ENCODE measurements around the gene RFLNA. TPM values are rescaled to one million over a fixed set of nuclear protein-coding genes. Genes with fewer than 3 reads are reported as not detected.

RFLNA gene
- total and polyA plus RNA-seq, 11 donors: 0.06 to 0.63 (median 0.22) TPM; not detected in 5

- H3K27me3 ChIP-seq: no peaks in the 10 kb centered on the region
- intact Hi-C loops (cut with DNase I): loop anchor here in 1 of 10 donors (10.0 kb wide), 1 partner anchor 403 kb away; no protein-coding TSS in a partner anchor
- H3K4me3 ChIP-seq: no peak overlapping the region
- no peak for ATAC-seq
- H3K27ac ChIP-seq: peak overlapping the region in 4 of 12 donors; percentile 55 to 87 (median 76)
- H3K4me1 ChIP-seq: peaks cover 15 to 82% (median 53%) of the 10 kb centered on the region in 12 donors
- no peaks in the 10 kb centered on the region for H3K9me3 ChIP-seq
- DNase-seq: no peak
- WGBS, 4 donors: 94 to 97% (median 96%) methylated on average over 12 to 15 of the region's 15 CpGs
- TF ChIP-seq CTCF (IDR thresholded peaks at IDR 0.05) (no peak), POLR2A (IDR thresholded peaks at IDR 0.05) (no peak)
- H3K36me3 ChIP-seq: peaks cover 0 to 90% (median 46%) of the 10 kb centered on the region in 9 donors
These were observed 67.1 kb downstream of the RFLNA start for GRCh38 chr12:124361996-124362395.

- Histone ChIP-seq H3K36me3 (peaks cover 0 to 91% (median 36%) of the 10 kb centered on the region in 9 donors), H3K27me3 (no peaks in the 10 kb centered on the region), H3K9me3 (no peaks in the 10 kb centered on the region), H3K4me1 (peaks cover 15 to 94% (median 64%) of the 10 kb centered on the region in 12 donors), H3K4me3 (no peak overlapping the region), H3K27ac (peak overlapping the region in 7 of 12 donors; percentile 4 to 68 (median 15))
- ATAC-seq (no peak), DNase-seq (no peak)
- TF ChIP-seq CTCF (IDR thresholded peaks at IDR 0.05): no peak
- TF ChIP-seq POLR2A (IDR thresholded peaks at IDR 0.05): no peak
- 45 to 70% (median 54%) methylated on average over 8 to 23 of the region's 23 CpGs for WGBS, 4 donors
- intact Hi-C loops (cut with DNase I): loop anchor here in 1 of 10 donors (10.0 kb wide), 1 partner anchor 401 kb away; no protein-coding TSS in a partner anchor
These were observed 68.6 kb downstream of the RFLNA start for GRCh38 chr12:124363353-124363965.

- no peak for DNase-seq
- no peak for TF ChIP-seq CTCF (IDR thresholded peaks at IDR 0.05)
- Histone ChIP-seq H3K27me3 (no peaks in the 10 kb centered on the region), H3K4me1 (peaks cover 15 to 94% (median 63%) of the 10 kb centered on the region in 12 donors), H3K9me3 (no peaks in the 10 kb centered on the region), H3K36me3 (peaks cover 0 to 91% (median 28%) of the 10 kb centered on the region in 9 donors), H3K4me3 (no peak overlapping the region), H3K27ac (peak overlapping the region in 4 of 12 donors; percentile 8 to 68 (median 38))
- intact Hi-C loops (cut with DNase I): loop anchor here in 1 of 10 donors (10.0 kb wide), 1 partner anchor 400 kb away; no protein-coding TSS in a partner anchor
- 76 to 90% (median 83%) methylated on average over 6 to 11 of the region's 11 CpGs for WGBS, 4 donors
- no peak for ATAC-seq
These were observed 69.7 kb downstream of the RFLNA start for GRCh38 chr12:124364543-124364942.

Small RNA genes lying within 50 kb of the gene (microRNA-seq; reads per million reads assigned to microRNA genes)
- gene MIR6880: 0.60 to 0.83 (median 0.77) reads per million in 4 donors
